ENCODE measurements around the gene ZNF385A.

The ZNF385A gene

GRCh38 chr12:54378796-54379397 is 5.6 kb downstream of the ZNF385A start:
- Histone ChIP-seq H3K4me1 (ENCODE audit: control insufficient read depth, insufficient read depth, low read length) (peaks cover 8% of the 10 kb centered on the region), H3K9me3 (ENCODE audit: control insufficient read depth, insufficient read depth, low read depth, low read length) (no peaks in the 10 kb centered on the region), H3K36me3 (ENCODE audit: control insufficient read depth in 2 of 2, insufficient read depth in 1 of 2, low read length in 2 of 2) (peaks cover 0 to 81% of the 10 kb centered on the region in 2 experiments; a peak in 1 of 3 replicates), H3K27ac (ENCODE audit: extremely low read depth, low read depth, low read length) (no peak overlapping the region; the same call in 1 of the 2 replicates), H3K4me3 (ENCODE audit: low read depth, low read length) (peak overlapping the region; percentile 42)
- TF ChIP-seq SP2 (tag by site-specific recombination; IDR thresholded peaks at IDR 0.05), result peak; percentile 39
- TF ChIP-seq GLIS2 (tag by site-specific recombination; IDR thresholded peaks at IDR 0.05), result peak; percentile 25; the same call in 1 of the 2 replicates
- peak; percentile 16; the same call in 1 of the 2 replicates for TF ChIP-seq PATZ1 (tag by site-specific recombination; IDR thresholded peaks at IDR 0.05)
- TF ChIP-seq ZNF692 (tag by site-specific recombination; IDR thresholded peaks at IDR 0.05), result no peak
- TF ChIP-seq ZNF26 (tag by site-specific recombination; IDR thresholded peaks at IDR 0.05), result no peak
- TF ChIP-seq KLF1 (tag by site-specific recombination; IDR thresholded peaks at IDR 0.05), result peak; percentile 40; the same call in 1 of the 2 replicates
- TF ChIP-seq GLIS1 (tag by site-specific recombination; IDR thresholded peaks at IDR 0.05), result peak; percentile 66
- TF ChIP-seq WT1 (tag by site-specific recombination; IDR thresholded peaks at IDR 0.05), result peak; percentile 34
- peak; percentile 19; the same call in 1 of the 2 replicates for TF ChIP-seq IKZF3 (tag by site-specific recombination; IDR thresholded peaks at IDR 0.05)
- POLR2A ChIA-PET, result interaction anchor here (0.6 to 2.9 kb wide), 13 partner anchors 8 to 361 kb away, joined by 3 to 16 read pairs (median 3); partner anchors contain the start of genes CBX5 and HNRNPA1
- CTCF ChIA-PET, result interaction anchor here (0.5 to 6.4 kb wide), 71 partner anchors 7 to 1555 kb away, joined by 3 to 85 read pairs (median 5); partner anchors contain the start of genes COPZ1, HOXC10, HOXC4 and HOXC9

- peaks cover 0 to 82% of the 10 kb centered on the region in 2 experiments; a peak in 1 of 3 replicates for H3K36me3 ChIP-seq (ENCODE audit: control insufficient read depth in 2 of 2, insufficient read depth in 1 of 2, low read length in 2 of 2)
- POLR2A ChIA-PET, result interaction anchor here (2.9 kb wide), 1 partner anchor 98 kb away, joined by 16 read pairs; the partner anchor contains the start of genes CBX5 and HNRNPA1
- no peak overlapping the region for H3K27ac ChIP-seq (ENCODE audit: extremely low read depth, low read depth, low read length)
- no peaks in the 10 kb centered on the region for H3K9me3 ChIP-seq (ENCODE audit: control insufficient read depth, insufficient read depth, low read depth, low read length)
- no peak overlapping the region for H3K4me3 ChIP-seq (ENCODE audit: low read depth, low read length)
- peaks cover 8% of the 10 kb centered on the region for H3K4me1 ChIP-seq (ENCODE audit: control insufficient read depth, insufficient read depth, low read length)
- TF ChIP-seq ZIC2 (tag by site-specific recombination; IDR thresholded peaks at IDR 0.05) (no peak), SCRT2 (tag by site-specific recombination; IDR thresholded peaks at IDR 0.05) (no peak), BCL6B (tag by site-specific recombination; IDR thresholded peaks at IDR 0.05) (no peak), ZNF354C (tag by site-specific recombination; IDR thresholded peaks at IDR 0.05; ENCODE audit: borderline replicate concordance, low read depth) (no peak), ZFHX2 (tag by site-specific recombination; conservative IDR thresholded peaks at IDR 0.05) (peak; percentile 24), EGR2 (tag by site-specific recombination; IDR thresholded peaks at IDR 0.05; ENCODE audit: low read depth) (peak; percentile 31; the same call in 1 of the 2 replicates)
- CTCF ChIA-PET, result interaction anchor here (0.5 to 6.4 kb wide), 13 partner anchors 10 to 378 kb away, joined by 3 to 62 read pairs (median 5); partner anchors contain the start of genes COPZ1, HOXC9 and ITGA5
Measured at GRCh38 chr12:54377797-54378515, 6.6 kb downstream of the ZNF385A start.
